Spleen (tissue), 7 donors: ENCODE measurements around the gene TRIM23.

Experiments used
- CTCF ChIP-seq, 11 experiments: fragments of 200-600 bp in 7 of 11; fragments of 450-650 bp in 4 of 11; sonication (generic) in 4 of 11; IDR thresholded peaks in 8 of 11; conservative IDR thresholded peaks in 3 of 11; 1 replicate in 7 of 11; 2 replicates in 4 of 11; pipeline versions ENCODE4 v1.4.0 to v1.8.0; 2016 to 2021; ENCODE audit warnings: antibody characterized with exemption in 11 of 11, inconsistent platforms in 4 of 11, mild to moderate bottlenecking in 1 of 11
- POLR2A ChIP-seq, 3 donors: fragments of 450-650 bp; IDR thresholded peaks; one replicate each; pipeline ENCODE4 v1.5.1; 2017; ENCODE audit warnings: antibody characterized with exemption in 3 of 3, mild to moderate bottlenecking in 1 of 3
- POLR2AphosphoS5 ChIP-seq, 3 donors: sonication (generic); formaldehyde crosslinking; IDR thresholded peaks; one replicate each; pipeline ENCODE4 v1.5.1; 2017; ENCODE audit warnings: antibody characterized with exemption in 3 of 3
- donor health status: DM: no; HTN: no; CAD: no; lungs with moderate emphysema.
- donor health status: DM: no; HTN: no; CAD: no.
- donor health status: DM: no; HTN: no; CAD: no.

- TF ChIP-seq CTCF (IDR thresholded peaks at IDR 0.05 in 8 of 11, conservative IDR thresholded peaks at IDR 0.05 in 3 of 11) = no peak
- no peak for TF ChIP-seq POLR2A (IDR thresholded peaks at IDR 0.05)
- TF ChIP-seq POLR2AphosphoS5 (IDR thresholded peaks at IDR 0.05) = no peak
Measured at GRCh38 chr5:65548281-65548680, 75.9 kb downstream of the TRIM23 start.
